ENCODE data around the gene TGFBI. TPM values are rescaled to one million over a fixed set of nuclear protein-coding genes. Genes with fewer than 3 reads are reported as not detected.

The TGFBI gene
- polyA plus RNA-seq, 3 donors from 2014 or later, result 2.2 to 13.3 (median 10.9) TPM

DNA sequence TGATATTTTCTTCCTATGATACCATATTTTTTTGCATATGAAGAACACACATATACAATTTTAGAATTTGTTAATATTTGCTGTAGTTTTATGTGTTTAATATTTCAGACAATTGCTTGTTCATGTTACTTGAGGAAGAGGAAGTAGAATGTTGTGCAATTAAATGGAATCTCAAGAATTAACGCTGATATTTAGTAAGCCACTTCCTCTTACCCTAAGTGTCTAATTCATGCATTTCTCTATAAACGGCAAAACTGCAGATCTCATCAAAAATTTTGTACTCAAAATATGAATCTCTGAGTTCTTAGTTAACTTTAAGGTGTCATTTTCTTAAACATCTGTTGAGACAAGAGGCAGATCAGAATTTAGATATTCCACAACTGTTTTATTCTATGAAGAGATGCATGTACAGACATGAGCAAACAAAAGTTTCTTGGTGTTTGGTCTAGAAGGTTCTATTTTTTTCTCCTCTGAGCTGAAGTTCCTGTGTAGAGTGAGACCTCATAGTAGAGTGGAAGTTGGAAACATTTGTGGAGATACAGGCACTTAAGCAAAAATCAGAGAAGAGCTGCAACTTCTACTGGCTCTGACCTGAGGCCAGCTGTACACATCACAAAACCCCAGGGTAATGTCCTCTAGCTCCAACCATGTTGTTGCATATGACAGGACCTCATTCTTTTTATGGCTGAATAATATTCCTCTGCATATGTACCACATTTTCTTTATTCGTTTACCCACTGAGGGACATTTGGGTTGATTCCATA is 16.6 kb upstream of the TGFBI start:
- Mint-ChIP-seq H3K9me3 (no peaks in the 10 kb centered on the region), H3K4me3 (no peak overlapping the region), H3K27me3 (ENCODE audit: low read depth in 3 of 3) (peaks cover 0 to 8% (median 4%) of the 10 kb centered on the region in 3 donors), H3K27ac (no peak overlapping the region), H3K36me3 (no peaks in the 10 kb centered on the region), H3K4me1 (no peaks in the 10 kb centered on the region)
- no peak for DNase-seq

DNA sequence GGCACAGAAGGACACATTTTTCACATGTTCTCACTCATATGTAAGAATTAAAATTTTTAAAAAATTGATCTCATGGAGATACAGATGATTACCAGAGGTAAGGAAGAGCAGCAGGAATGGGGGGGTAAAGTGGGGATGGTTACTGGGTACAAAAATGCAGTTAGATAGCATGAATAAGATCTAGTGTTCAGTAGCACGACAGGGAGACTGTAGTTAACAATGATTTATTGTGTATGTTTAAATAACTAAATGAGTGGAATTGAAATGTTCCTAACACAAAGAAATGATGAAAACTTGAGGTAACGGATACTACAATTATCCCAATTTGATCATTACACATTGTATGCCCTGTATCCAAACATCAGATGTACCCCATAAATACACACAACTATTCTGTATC is 15.2 kb upstream of the TGFBI start:
- Mint-ChIP-seq H3K4me3 (no peak overlapping the region), H3K36me3 (no peaks in the 10 kb centered on the region), H3K27ac (no peak overlapping the region), H3K27me3 (ENCODE audit: low read depth in 3 of 3) (peaks cover 0 to 6% (median 5%) of the 10 kb centered on the region in 3 donors), H3K9me3 (no peaks in the 10 kb centered on the region), H3K4me1 (no peaks in the 10 kb centered on the region)
- no peak for DNase-seq

DNA sequence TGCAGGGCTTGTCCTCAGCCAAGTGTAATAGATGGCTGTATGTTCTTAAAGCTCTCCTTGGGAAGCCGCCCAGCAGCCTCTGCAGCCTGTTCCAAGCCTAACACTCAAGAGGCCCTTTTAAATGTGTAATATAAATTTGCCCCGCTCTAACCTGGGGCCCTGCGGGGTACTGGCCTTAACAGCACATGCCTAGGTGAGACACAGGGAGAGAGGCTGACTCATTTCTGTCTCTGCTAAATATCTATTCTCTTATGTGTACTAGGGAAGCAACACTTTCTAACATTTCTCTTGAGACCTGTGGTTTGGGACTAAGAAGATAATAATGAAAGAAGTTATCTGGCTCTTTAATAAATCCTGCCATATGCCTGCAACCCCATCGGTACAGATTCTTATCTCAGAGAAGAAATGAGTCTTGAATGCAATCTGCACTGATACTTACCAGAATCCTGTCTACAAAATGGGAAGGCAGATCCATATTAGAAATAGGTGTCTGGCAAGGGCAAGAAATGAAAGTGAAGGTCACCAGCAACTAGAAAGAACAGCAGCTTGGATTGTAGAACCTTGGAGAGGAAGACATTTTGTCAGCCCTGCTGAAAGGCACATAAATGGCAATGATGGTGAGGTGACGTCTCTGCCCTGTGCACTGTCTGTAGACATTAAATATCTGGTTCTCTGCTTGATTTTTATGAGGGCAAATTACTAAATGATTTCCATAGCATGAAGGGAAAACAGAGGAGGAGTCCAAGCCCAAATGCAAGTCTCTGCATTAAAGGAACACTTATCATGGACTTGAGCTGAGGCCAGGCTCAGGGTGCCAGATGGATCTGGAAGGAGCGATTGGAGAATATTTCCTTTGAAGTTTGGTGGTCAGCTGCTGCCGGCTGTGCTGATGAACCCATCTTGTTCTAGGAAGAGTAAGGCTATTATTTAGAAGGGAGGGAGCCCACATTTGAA is 14.5 kb upstream of the TGFBI start:
- H3K27ac Mint-ChIP-seq, result no peak overlapping the region
- H3K4me3 Mint-ChIP-seq, result no peak overlapping the region

DNA sequence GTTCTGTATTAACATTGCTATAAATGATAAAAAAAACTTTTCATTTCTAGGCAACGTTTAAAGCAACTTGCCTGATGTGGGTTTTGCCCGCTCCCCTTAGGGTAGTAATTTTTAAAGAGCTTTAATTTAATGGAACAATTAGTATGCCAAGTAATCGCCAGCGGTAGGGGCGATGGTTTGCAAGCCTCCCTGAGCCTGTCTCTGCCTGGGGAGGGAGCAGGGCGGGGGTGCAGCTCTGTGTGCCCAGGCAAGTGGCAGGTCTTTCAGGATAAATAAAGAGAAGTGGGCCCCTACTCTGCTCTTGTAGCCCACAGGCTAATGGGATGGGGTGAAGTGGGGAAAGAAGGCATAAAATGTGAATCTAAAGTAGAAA is 13.8 kb upstream of the TGFBI start:
- H3K4me3 Mint-ChIP-seq, result no peak overlapping the region
- H3K27me3 Mint-ChIP-seq (ENCODE audit: low read depth in 3 of 3), result peaks cover 0 to 5% (median 4%) of the 10 kb centered on the region in 3 donors
- H3K4me1 Mint-ChIP-seq, result no peaks in the 10 kb centered on the region
- H3K9me3 Mint-ChIP-seq, result no peaks in the 10 kb centered on the region
- H3K27ac Mint-ChIP-seq, result no peak overlapping the region
- H3K36me3 Mint-ChIP-seq, result no peaks in the 10 kb centered on the region
- DNase-seq, result no peak

More for the DNA sequence above, 14.5 kb upstream of the TGFBI start:
- H3K4me1 Mint-ChIP-seq, result no peaks in the 10 kb centered on the region
- DNase-seq, result no peak
- H3K36me3 Mint-ChIP-seq, result no peaks in the 10 kb centered on the region
- H3K9me3 Mint-ChIP-seq, result no peaks in the 10 kb centered on the region
- peaks cover 0 to 6% (median 5%) of the 10 kb centered on the region in 3 donors for H3K27me3 Mint-ChIP-seq (ENCODE audit: low read depth in 3 of 3)

DNA sequence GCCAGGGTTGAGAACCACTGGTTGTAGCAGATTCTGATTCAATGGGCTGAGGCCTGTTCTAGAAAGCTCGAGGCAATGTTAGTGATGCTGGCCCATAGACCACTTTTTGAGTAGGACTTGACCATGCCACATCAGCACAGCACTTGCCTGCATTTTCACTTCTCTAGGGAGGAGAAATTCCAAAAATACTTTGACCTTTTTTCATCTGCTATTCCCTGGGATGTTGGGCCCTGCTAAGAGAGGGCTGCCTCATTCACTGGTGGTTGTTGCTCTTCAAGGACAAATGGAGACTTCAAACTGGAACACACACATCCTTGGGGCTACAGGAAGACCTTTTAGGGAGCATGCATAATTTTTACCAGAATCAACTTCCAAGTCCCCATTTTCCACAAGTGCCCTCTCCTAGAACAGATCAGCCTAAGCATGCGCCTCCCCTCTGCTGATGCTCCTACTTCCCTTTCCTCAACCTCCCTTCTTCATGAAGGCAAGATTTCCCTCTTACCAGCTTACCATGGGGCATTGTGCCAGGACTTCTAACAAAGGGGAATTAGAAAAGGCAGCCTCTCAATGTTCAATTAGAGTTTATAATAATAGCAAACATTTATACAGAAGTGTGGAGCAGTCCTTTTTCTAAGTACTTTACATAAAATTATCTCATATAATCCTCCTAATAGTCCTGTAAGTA is 12.7 kb upstream of the TGFBI start:
- Mint-ChIP-seq H3K4me3 (no peak overlapping the region), H3K27me3 (ENCODE audit: low read depth in 3 of 3) (peaks cover 0 to 5% (median 4%) of the 10 kb centered on the region in 3 donors), H3K27ac (no peak overlapping the region), H3K36me3 (no peaks in the 10 kb centered on the region), H3K4me1 (no peaks in the 10 kb centered on the region), H3K9me3 (no peaks in the 10 kb centered on the region)
- no peak for DNase-seq

DNA sequence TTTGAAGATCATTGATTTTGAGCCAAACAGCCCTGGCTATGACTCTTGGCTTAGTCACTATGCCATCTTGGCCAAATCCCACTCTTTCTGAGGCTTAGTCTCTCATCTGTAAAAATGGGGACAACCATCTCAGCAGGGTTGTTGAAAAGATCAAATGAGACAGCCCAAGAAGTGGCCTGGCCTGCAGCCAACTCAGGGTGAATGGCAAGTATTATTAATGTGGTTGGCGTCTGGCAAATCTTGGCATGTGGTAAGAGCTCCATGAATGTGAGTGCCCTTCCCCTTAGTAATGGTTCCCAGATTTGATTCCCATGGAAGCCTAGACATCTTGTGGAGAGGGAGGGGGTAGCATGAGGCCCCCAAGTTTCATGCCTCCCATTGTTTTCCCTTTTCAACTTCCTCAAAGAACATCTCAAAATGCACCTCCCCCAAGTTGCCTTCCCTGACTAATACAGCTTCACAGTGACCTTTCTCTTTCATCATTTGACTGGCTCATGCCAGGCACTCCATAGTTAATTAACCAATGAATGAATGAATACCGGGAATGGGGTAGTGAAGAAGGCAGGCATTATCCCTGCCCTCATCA is 11.8 kb upstream of the TGFBI start:
- Mint-ChIP-seq H3K27me3 (ENCODE audit: low read depth in 3 of 3) (peaks cover 0 to 7% (median 6%) of the 10 kb centered on the region in 3 donors), H3K36me3 (no peaks in the 10 kb centered on the region), H3K4me3 (no peak overlapping the region), H3K4me1 (no peaks in the 10 kb centered on the region), H3K27ac (no peak overlapping the region), H3K9me3 (no peaks in the 10 kb centered on the region)
- no peak for DNase-seq

DNA sequence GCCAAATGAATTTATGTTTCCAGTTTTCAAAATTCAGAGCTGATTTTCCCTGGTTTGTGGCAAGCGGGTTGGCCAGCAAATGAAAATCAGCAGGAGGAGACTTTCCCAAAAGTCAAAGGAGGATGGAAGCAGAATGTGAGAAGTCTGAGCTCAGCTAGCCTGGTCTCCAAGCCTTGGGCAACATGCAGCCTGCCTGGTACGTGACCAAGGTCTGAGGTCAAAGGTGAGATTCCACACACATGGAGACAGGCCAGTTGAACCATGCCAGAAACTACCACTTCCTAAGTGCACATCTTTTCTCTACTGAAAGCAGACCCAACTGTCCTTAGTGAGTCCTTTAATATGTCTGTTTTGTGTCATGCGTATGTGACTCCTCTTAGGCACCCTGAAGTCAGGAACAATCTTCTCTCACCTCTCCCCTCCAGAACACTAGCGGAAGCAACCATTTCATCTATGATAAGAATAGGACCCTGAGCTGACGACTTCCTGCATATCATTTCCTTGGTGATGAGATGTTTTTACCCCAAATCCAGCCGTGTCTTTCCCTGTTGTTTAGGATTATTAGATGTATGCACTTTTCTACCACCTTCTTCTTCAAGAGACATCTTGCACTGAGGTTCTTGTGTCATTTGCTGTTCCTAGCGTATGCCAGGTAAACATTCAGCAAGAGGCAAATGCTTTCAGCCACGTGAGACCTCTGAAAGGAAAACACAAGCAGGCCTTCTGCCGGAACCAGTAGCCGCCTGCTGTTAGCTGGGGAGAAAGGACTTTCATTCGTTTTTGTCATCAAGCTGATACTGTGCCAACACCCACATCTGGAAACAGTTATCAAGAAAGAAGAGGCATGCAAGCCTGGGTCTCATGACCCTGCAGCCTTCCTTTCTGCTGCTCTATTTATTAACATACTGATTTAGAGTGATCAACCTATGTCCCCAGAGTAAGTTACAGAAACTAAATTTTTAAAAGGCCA is 9.7 kb upstream of the TGFBI start:
- Mint-ChIP-seq H3K36me3 (no peaks in the 10 kb centered on the region), H3K27ac (no peak overlapping the region), H3K9me3 (no peaks in the 10 kb centered on the region), H3K4me3 (no peak overlapping the region), H3K27me3 (ENCODE audit: low read depth in 3 of 3) (peaks cover 0 to 7% (median 2%) of the 10 kb centered on the region in 3 donors), H3K4me1 (no peaks in the 10 kb centered on the region)
- DNase-seq, result no peak

DNA sequence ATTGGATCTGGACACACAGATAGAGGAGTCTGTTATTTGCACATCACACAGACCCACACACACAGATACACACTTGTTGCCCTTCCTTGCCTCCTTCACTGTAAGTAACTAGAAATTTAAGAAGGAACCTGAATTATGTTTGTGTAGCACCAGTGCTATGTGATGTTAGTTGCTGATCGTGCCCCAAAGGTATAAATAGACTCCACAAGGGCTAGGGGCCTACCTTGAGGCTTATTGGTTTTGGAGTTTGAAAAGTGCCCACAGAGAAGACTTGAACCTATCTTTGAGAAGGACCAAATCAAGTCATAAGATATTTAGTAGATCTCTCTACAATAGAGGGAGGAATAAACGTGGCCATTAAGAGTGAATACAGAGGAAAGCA is 8.8 kb upstream of the TGFBI start:
- Mint-ChIP-seq H3K9me3 (no peaks in the 10 kb centered on the region), H3K27me3 (ENCODE audit: low read depth in 3 of 3) (peaks cover 0 to 5% (median 2%) of the 10 kb centered on the region in 3 donors), H3K4me3 (no peak overlapping the region), H3K4me1 (no peaks in the 10 kb centered on the region), H3K36me3 (no peaks in the 10 kb centered on the region), H3K27ac (no peak overlapping the region)
- DNase-seq, result no peak

DNA sequence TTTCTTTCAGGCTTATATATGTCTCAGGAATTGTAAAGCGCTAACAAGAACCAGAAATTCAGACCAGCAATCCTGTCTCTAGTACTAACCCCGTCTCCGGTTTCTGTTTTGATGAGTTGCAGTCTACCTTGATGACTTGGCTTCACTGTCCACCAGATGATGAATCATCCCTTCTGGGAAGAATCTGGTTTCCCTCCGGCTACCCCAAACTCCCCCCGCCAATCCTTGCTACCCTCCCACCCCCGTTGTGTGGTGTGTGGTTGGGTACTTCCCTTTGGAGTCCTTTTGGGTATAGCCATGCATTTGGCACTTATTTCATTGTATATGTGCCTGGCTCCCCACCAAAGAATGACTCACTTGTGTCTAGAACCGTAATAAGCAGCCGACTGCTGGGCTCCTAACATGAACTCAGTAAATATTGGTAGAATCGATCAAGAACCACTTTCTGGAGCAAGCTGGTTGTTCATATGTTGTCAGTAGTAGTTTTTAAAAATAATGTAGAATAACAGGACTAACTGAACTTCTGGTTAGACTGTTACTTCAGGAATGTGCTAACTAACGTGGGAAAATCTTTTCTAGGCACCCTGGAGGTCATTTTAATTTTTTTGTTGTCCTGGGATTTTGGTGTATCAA is 8.3 kb upstream of the TGFBI start:
- no peaks in the 10 kb centered on the region for H3K36me3 Mint-ChIP-seq
- no peaks in the 10 kb centered on the region for H3K9me3 Mint-ChIP-seq
- no peak for DNase-seq
- no peak overlapping the region for H3K4me3 Mint-ChIP-seq
- peaks cover 0 to 5% (median 2%) of the 10 kb centered on the region in 3 donors for H3K27me3 Mint-ChIP-seq (ENCODE audit: low read depth in 3 of 3)
- no peak overlapping the region for H3K27ac Mint-ChIP-seq
- H3K4me1 Mint-ChIP-seq, result no peaks in the 10 kb centered on the region

DNA sequence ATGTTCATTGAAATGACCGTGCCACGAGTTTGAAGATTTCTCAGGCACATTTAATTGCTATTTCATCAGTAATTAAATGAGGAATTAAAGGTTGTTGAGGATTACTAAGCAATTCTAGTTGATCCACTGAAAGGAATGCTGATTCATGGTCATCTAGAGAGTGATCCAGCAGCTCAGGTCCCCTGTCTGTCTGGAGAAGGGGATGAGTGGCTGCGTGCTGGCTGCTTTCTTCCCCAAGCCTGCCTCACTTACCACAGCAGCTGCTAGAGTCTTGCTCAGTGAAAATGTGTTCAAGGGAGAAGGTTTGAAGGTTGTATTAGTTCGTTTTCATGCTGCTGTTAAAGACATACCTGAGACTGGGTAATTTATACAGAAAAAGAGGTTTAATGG is 7.8 kb upstream of the TGFBI start:
- H3K36me3 Mint-ChIP-seq, result no peaks in the 10 kb centered on the region
- no peak for DNase-seq
- no peaks in the 10 kb centered on the region for H3K4me1 Mint-ChIP-seq
- H3K27me3 Mint-ChIP-seq (ENCODE audit: low read depth in 3 of 3), result peaks cover 0 to 5% (median 2%) of the 10 kb centered on the region in 3 donors
- no peak overlapping the region for H3K4me3 Mint-ChIP-seq
- H3K27ac Mint-ChIP-seq, result no peak overlapping the region
- no peaks in the 10 kb centered on the region for H3K9me3 Mint-ChIP-seq

DNA sequence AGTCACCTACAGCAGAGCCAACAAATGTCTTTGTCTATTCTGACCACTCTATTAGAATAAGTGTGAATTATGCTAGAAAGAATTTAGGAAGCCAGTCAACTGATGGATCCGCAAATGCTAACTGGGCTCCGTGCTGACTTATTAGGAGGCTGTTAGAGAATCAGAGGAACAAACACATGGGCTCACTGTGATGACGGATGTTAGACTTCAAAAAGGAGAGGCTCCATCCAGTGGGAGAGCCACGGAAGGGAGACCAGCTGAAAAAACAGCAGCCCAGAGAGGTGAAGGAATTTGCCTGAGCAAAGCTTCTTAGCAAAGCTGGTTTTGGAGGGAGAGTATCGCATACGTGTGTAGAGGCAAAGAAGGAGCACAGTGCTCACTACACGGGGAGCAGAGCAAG is 5.8 kb upstream of the TGFBI start:
- H3K27me3 Mint-ChIP-seq (ENCODE audit: low read depth in 3 of 3), result peaks cover 2 to 4% (median 4%) of the 10 kb centered on the region in 3 donors
- H3K9me3 Mint-ChIP-seq, result no peaks in the 10 kb centered on the region
- no peak for DNase-seq
- no peak overlapping the region for H3K4me3 Mint-ChIP-seq
- H3K27ac Mint-ChIP-seq, result no peak overlapping the region
- H3K4me1 Mint-ChIP-seq, result no peaks in the 10 kb centered on the region
- no peaks in the 10 kb centered on the region for H3K36me3 Mint-ChIP-seq

DNA sequence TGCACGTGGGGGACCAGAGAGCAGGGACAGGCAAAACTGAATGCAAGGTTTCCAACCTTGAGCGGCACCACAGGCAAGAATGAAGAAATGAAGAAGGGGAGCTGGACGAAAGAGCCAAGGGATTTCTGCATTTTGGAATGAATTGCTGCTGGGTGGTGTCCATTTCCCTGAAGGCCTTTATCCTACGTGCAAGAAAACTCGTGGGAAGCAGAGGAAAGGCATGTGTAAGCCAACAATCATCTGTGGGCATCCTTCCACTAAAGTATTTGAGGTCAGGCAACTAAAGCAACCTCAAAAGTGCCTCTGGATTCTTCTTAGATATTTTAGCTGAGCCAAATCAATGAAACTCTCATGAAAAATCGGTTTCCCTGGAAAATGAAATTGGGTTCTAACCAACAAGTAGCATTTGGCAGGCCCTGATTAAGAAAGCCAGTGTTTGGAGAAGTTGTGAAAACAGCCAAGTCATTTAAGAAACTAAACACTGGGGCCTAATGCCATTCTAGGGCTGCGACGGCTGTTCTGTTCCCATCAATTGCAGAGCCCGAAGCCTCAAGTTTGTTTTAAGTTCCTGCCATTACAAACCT is 4.7 kb upstream of the TGFBI start:
- Mint-ChIP-seq H3K27me3 (ENCODE audit: low read depth in 3 of 3) (peaks cover 2 to 6% (median 4%) of the 10 kb centered on the region in 3 donors), H3K36me3 (no peaks in the 10 kb centered on the region), H3K9me3 (no peaks in the 10 kb centered on the region), H3K4me1 (no peaks in the 10 kb centered on the region), H3K27ac (no peak overlapping the region), H3K4me3 (no peak overlapping the region)
- DNase-seq, result no peak

All from immature natural killer cell (primary cell).